Stimulated activated CD4-positive, alpha-beta T cell treated with anti-CD3 and anti-CD28 coated beads, Interleukin-2, amount 100 ng/mL, for 24 hours (primary cell): ENCODE data around the gene TDRD5.

Source experiments
- DNase-seq, 2 donors: peaks; one replicate each; pipeline ENCODE4 v3.0.0-alpha.2; 2020

TDRD5 gene

GRCh38 chr1:179591592-179592580 is at the start of gene TDRD5:
Gene TDRD5 (plus strand): TSS chr1:179591832. CDS start chr1:179592616, 784 bp downstream.
- no peak for DNase-seq

- DNase-seq, result no peak
These were observed 46.3 kb upstream of the TDRD5 start for GRCh38 chr1:179545321-179545720.

GRCh38 chr1:179547021-179547535 is 44.6 kb upstream of the TDRD5 start:
- DNase-seq, result no peak

- DNase-seq, result no peak
These were observed 42.8 kb upstream of the TDRD5 start for GRCh38 chr1:179548666-179549367.

GRCh38 chr1:179549368-179549700 is 42.3 kb upstream of the TDRD5 start:
- DNase-seq, result no peak

- no peak for DNase-seq
These were observed 40.6 kb upstream of the TDRD5 start for GRCh38 chr1:179550746-179551682.

- no peak for DNase-seq
These were observed 37.2 kb upstream of the TDRD5 start for GRCh38 chr1:179554427-179554826.

GRCh38 chr1:179558078-179558477 is 33.6 kb upstream of the TDRD5 start:
- no peak for DNase-seq

GRCh38 chr1:179575497-179576314 is 15.9 kb upstream of the TDRD5 start, which contains the start of gene NPHS2:
Gene NPHS2 (minus strand): TSS chr1:179575948. CDS start chr1:179575864, 84 bp downstream.
- no peak for DNase-seq

- no peak for DNase-seq
These were observed 15.1 kb upstream of the TDRD5 start for GRCh38 chr1:179576509-179576908.

- no peak for DNase-seq
These were observed 7.8 kb upstream of the TDRD5 start for GRCh38 chr1:179583771-179584320.

- peak in 1 of 2 donors; percentile 17 for DNase-seq
These were observed 5.4 kb upstream of the TDRD5 start for GRCh38 chr1:179586107-179586823.

GRCh38 chr1:179587336-179587735 is 4.3 kb upstream of the TDRD5 start:
- no peak for DNase-seq

GRCh38 chr1:179588425-179589024 is 3.1 kb upstream of the TDRD5 start:
- DNase-seq, result no peak

- no peak for DNase-seq
These were observed 2.1 kb upstream of the TDRD5 start for GRCh38 chr1:179589509-179589908.

- DNase-seq, result no peak
These were observed 961 bp upstream of the TDRD5 start for GRCh38 chr1:179590671-179591070.

GRCh38 chr1:179591253-179591591 is 410 bp upstream of the TDRD5 start:
- DNase-seq, result no peak

GRCh38 chr1:179598631-179599030 is 7.0 kb downstream of the TDRD5 start:
- no peak for DNase-seq

- no peak for DNase-seq
These were observed 8.1 kb downstream of the TDRD5 start for GRCh38 chr1:179599623-179600249.

- DNase-seq, result no peak
These were observed 9.5 kb downstream of the TDRD5 start for GRCh38 chr1:179601093-179601492.
